NCI-H1436 treated with DMSO at 0.1 percent for 48 hours (cell line): ENCODE measurements around the gene FBXL22.
A peak's percentile ranks its signal among the peaks of the same experiment; 100 is the strongest.

Experiments
- DNase-seq: peaks from one replicate; lab custom pipeline; 2025; lab: John Stamatoyannopoulos, UW

The FBXL22 gene

GRCh38 chr15:63593705-63594671 lies 3.2 kb upstream of the FBXL22 start:
- DNase-seq: no peak

GRCh38 chr15:63595065-63595464 lies 2.1 kb upstream of the FBXL22 start:
- no peak for DNase-seq

DNA sequence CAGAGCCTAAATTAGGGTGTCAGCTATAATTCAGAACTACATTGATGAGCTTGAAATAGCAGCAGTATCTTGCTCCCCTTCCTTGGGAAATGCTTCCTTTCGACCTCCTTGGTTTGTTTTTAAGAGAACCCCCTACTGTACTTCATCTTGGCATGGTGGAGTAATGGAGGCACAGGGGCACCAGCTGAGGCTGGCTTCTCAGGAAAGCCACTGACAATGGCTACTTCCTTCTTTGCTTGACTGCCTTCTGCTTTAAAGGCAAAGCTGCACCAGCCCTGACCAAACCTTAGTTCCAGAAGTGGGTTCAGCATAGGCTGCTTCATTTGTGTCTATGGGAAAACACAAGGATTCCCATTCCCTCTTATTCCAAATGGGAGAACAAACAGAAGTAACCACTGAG lies 1.5 kb upstream of the FBXL22 start:
- DNase-seq: no peak

GRCh38 chr15:63596676-63597037 lies 530 bp upstream of the FBXL22 start:
- DNase-seq: no peak

DNA sequence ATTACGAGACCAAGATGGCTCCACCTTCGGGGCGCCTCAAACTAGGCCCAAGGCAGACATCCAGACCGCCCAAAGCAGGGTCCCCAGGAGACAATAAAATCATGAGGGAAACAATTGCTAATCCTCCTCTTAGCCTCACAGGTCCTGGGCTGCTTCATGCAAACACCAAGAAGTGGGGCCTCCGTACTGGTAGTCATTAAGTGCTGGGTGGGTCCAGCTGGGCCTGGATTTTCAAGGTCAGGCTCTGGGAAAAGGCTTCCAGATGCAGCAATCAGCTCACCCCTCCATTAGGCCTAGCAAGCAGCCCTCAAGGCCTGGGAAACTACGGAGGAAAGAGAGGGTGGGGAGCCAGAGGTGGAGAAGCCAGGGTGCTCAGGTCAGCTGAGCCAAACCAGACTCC lies 634 bp downstream of the FBXL22 start:
- DNase-seq: no peak

DNA sequence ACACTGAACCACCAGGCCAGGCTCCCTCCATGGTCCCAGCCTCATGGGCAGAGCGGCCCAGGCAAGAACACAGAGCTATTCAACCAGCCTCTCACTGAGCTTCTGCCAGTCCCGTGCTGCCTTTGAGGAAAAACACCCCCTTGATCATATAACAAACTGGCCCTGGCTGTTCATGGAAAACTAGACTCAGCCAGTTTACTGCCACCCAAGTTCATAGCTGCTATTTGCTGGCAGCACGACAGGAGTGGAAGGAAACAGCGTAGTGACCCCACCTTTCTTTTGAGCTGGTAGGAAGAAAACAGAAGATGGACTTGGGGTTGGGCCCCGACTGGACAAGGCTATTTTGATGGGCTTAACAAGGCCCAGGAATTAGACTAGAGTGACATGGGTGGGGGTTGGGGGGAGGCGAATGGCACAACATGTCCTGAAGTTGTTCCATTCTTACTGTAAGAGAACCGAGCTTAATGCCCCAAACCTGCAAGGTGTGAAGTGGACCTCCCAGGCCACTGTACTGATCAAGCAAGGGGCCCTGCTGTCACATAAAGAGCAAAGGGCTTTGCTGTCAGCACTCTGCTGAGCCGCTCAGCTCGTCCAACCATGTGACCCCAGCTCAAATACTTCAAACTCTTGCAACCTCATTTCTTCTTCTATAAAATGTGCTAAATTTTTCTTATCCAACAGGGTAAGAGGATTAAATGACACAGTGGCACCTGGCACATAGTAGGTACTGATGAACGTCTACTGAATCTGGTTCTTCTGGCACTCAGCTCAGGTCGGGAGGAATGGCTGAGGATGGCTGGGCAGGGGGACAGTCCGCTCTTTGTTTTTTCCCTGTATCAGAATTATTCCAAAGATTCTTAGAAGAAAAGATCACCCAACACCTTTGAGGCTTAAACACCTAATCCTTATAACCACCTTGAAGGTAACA lies 1.6 kb downstream of the FBXL22 start:
- no peak for DNase-seq

- no peak for DNase-seq
Measured at GRCh38 chr15:63599401-63600000, 2.3 kb downstream of the FBXL22 start.

DNA sequence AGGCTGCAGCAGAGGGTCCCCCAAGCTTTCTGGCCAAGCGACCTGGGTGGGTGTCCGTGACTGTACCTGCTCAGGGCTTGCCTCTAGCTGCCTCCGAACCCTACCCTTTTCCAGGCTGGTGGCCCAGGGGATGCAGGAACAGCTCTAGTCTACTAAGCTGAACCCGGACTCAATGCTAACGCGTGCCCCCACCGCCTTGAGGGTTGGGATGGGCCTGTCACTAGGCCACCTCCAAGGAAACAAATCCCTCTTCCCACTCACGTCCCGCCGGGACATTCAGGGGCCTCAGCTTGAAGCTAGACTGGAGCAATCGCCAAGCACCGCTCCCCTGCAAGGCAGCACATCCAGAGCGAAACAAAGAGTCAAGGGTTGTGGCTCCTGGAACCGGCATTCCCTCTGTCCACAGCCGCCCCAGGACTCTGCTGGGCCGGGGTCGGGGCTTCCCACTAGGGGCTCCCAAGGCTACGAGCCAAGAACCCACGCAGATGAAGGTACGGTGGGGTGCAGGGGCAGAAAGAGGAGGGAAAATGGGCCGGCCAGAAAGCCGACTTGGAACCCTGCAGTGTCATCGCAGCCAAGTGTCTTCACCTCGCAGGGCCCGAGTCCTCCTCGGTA lies 2.9 kb downstream of the FBXL22 start:
- no peak for DNase-seq

GRCh38 chr15:63600616-63601025 lies 3.4 kb downstream of the FBXL22 start:
- no peak for DNase-seq

GRCh38 chr15:63601026-63601703 lies 4.0 kb downstream of the FBXL22 start:
- no peak for DNase-seq

- DNase-seq: peak; percentile 25
Measured at GRCh38 chr15:63601704-63602185, 4.6 kb downstream of the FBXL22 start.

GRCh38 chr15:63602595-63602994 lies 5.4 kb downstream of the FBXL22 start:
- no peak for DNase-seq

DNA sequence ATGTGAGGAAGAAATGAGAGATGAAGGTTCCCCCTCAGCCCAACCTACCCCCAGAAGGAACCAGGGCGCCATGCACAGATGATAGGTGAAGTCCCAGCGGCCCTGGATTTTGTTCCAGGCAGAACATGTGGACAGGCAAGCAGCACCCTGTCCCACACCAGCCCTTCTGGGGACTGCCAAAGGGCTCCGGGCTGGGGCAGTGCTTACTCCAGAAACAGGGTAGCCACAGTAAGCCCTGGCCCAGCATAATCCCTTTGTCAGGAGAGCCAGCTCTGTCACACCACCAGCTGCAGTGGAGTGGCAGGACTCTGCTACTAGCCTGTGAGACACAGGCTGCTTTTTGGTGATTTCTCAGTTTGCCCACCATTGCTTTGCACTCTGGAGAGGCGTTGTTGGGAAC lies 6.3 kb downstream of the FBXL22 start:
- no peak for DNase-seq

DNA sequence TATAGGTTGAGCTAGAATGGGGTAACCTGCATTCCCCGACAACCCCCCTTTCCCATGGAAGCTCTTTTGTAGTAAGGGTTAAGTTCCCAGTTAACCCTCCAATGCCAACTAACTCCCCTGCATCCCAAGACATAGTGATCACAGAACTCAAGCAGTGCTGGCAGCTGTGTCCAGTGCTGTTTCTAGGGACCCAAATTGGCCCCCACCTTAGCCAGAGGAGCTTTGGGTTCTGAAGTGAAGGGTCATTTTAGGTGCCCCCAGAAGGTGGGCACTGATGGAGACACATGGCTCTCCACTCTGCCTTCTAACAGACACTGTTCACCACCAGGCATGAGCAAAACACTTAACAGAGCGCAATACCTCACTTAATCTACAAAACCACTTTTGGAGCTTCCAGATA lies 7.1 kb downstream of the FBXL22 start:
- no peak for DNase-seq

GRCh38 chr15:63605036-63605435 lies 7.8 kb downstream of the FBXL22 start:
- DNase-seq: no peak

DNA sequence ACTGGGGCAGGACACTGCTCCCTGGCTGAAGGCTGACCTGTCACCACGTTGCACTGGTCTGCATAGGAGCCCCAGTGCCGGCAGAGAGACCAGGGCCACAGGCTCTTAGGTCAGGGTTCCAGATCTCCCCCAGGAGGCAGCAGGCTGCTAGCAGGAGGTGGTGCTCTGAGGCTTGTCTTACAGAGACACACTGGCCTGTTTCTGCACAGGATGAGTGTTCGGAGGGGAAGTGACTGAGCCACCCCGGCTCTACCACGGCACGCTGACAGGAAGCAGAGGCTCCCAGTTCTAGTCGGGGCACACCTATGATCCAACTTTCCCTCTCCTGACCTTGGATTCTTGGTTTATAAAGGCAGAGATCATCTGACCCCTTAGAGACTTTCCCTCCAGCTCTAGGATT lies 8.6 kb downstream of the FBXL22 start:
- DNase-seq: no peak

- no peak for DNase-seq
Measured at GRCh38 chr15:63606308-63606707, 9.1 kb downstream of the FBXL22 start.

GRCh38 chr15:63608989-63609388 lies 11.8 kb downstream of the FBXL22 start:
- DNase-seq: no peak

DNA sequence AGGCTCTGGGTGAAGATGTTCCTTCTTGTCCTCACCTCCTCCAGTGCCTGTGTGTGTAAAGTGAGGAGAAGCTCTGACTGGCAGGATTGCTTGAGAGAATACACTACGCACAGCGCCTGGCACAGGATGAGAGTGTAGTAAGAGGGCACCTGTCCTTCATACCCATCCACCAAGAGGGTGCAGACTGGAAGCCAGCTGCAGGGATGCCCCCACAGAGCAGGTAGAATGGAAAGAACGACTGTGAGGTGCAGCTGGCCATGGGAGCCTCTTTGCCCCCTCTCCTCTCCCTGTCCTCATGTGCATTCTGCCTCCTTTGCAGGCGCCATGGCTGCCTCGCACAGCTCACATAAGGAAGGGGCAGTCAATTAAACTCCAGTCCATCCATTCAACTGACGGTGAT lies 12.3 kb downstream of the FBXL22 start:
- DNase-seq: no peak

DNA sequence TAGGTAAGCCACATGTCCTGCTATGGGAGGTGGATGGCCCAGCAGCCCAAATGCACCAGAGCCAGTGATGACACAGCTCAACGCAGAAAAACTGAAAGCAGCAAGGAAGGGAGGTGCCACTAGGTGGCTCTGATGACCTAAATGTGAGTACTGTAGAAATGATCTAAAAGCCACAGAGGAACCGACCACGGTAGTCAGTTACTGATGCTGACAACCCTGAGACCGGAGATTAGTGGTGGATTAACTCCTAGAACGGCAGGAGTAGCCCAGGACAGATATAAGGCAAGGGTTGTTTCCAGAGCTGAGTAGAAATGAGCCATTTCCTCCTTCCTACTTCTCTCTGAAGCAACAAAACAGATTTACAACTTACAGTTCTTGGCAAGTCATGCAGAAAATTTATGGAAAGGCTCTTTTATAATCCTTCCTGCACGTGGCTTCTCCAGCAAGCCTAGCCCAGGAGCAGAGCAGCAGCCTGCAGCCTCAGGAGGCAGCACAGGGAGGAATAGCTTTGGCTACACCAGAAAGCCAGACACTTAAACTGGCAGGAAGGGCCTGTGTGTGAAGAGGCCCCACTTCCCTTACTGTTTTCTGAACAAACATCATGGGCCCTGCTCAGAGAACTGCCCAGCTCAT lies 13.1 kb downstream of the FBXL22 start:
- DNase-seq: peak; percentile 17

GRCh38 chr15:63611177-63611576 lies 14.0 kb downstream of the FBXL22 start:
- no peak for DNase-seq
